OCI-LY7 (cell line): Measurements from ENCODE around the gene NUDT14.

Source experiments
- EZH2phosphoT487 ChIP-seq: fragments of 200-600 bp; sonication (generic); IDR thresholded peaks from 2 replicates; pipeline ENCODE4 v1.6.1; 2018; ENCODE audit warnings: low read depth, borderline replicate concordance, mild to moderate bottlenecking, mixed run types, antibody characterized with exemption, low read length, moderate library complexity, mixed read lengths
- TF ChIP-seq, protein P1 (sequence below): fragments of 200-600 bp; sonication (generic); conservative IDR thresholded peaks from 2 replicates; pipeline ENCODE4 v1.5.1; 2014; ENCODE audit warnings: mild to moderate bottlenecking, antibody characterized with exemption, low read length, moderate library complexity, mixed read lengths

DNA sequence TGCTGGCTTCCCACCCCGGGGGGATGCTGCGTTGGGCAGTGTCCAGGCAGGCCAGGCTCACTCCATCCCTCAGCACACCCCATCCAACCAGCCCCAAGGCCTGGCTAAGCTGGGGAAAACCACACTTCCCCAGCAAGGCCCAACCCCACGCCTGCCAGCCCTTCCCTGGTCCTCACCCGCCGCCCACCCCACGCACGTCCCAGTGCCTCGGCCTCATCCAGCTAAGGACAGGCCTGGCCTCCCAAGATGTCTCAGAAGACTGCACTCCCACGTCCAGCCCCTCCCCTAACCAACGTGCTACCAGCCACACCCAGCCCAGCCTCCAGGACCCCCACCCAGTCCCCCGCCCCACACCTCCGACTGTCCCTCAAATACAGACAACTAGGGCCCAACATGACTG lies 22.3 kb downstream of the NUDT14 start:
- TF ChIP-seq, protein P1, sequence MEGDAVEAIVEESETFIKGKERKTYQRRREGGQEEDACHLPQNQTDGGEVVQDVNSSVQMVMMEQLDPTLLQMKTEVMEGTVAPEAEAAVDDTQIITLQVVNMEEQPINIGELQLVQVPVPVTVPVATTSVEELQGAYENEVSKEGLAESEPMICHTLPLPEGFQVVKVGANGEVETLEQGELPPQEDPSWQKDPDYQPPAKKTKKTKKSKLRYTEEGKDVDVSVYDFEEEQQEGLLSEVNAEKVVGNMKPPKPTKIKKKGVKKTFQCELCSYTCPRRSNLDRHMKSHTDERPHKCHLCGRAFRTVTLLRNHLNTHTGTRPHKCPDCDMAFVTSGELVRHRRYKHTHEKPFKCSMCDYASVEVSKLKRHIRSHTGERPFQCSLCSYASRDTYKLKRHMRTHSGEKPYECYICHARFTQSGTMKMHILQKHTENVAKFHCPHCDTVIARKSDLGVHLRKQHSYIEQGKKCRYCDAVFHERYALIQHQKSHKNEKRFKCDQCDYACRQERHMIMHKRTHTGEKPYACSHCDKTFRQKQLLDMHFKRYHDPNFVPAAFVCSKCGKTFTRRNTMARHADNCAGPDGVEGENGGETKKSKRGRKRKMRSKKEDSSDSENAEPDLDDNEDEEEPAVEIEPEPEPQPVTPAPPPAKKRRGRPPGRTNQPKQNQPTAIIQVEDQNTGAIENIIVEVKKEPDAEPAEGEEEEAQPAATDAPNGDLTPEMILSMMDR = no peak
- no peak for TF ChIP-seq EZH2phosphoT487
